Heart left ventricle (tissue), 16 donors: ENCODE data around the gene DOCK1. TPM values are rescaled to one million over a fixed set of nuclear protein-coding genes. Genes with fewer than 3 reads are reported as not detected.
A peak's percentile ranks its signal among the peaks of the same experiment; 100 is the strongest.

Experiments used
- ATAC-seq, 4 donors: fragments of 200-7000 bp; cut with Tn5 transposase; one replicate each; pipeline ENCODE4 v1.9.1; 2020 to 2022; ENCODE audit warnings: moderate library complexity in 4 of 4, mild to moderate bottlenecking in 3 of 4, moderate number of reproducible peaks in 1 of 4
- DNase-seq, 5 donors: peaks; one replicate each; pipeline ENCODE4 v3.0.0-alpha.2; 2020
- H3K27ac ChIP-seq, 12 donors: fragments of 200-600 bp; sonication (generic) in 4 of 12; one replicate each; pipeline versions ENCODE4 v1.5.0 to v1.8.0; 2016 to 2022; ENCODE audit warnings: mild to moderate bottlenecking in 2 of 12
- H3K27me3 ChIP-seq, 9 donors: fragments of 200-600 bp; sonication (generic) in 2 of 9; one replicate each; pipeline versions ENCODE4 v1.5.1 to v1.8.0; 2016 to 2022; ENCODE audit warnings: mild to moderate bottlenecking in 3 of 9
- H3K36me3 ChIP-seq, 9 donors: fragments of 200-600 bp; sonication (generic) in 2 of 9; one replicate each; pipeline versions ENCODE4 v1.5.0 to v1.8.0; 2018 to 2022; ENCODE audit warnings: mild to moderate bottlenecking in 2 of 9
- H3K4me1 ChIP-seq, 12 donors: fragments of 200-600 bp; sonication (generic) in 4 of 12; one replicate each; pipeline versions ENCODE4 v1.5.0 to v1.8.0; 2016 to 2022; ENCODE audit warnings: mild to moderate bottlenecking in 3 of 12
- H3K4me3 ChIP-seq, 12 donors: fragments of 200-600 bp; sonication (generic) in 4 of 12; one replicate each; pipeline versions ENCODE4 v1.5.0 to v1.8.0; 2017 to 2022; ENCODE audit warnings: mild to moderate bottlenecking in 9 of 12, moderate library complexity in 4 of 12
- H3K9me3 ChIP-seq, 12 donors: fragments of 200-600 bp; sonication (generic) in 4 of 12; one replicate each; pipeline versions ENCODE4 v1.5.0 to v1.8.0; 2016 to 2022; ENCODE audit warnings: mild to moderate bottlenecking in 1 of 12
- POLR2A ChIP-seq, 2 donors: fragments of 450-650 bp; IDR thresholded peaks; one replicate each; pipeline ENCODE4 v1.6.1; 2017; ENCODE audit warnings: antibody characterized with exemption in 2 of 2, mild to moderate bottlenecking in 2 of 2, moderate library complexity in 2 of 2
- WGBS, 4 donors: extraction: QIAGEN DNeasy Blood & Tissue Kit in 2 of 4; methylation state at CpG; one replicate each; pipeline versions ENCODE4 v1.1.5 to v1.1.7; 2013 to 2018; 5-methylcytosine and 5-hydroxymethylcytosine counted together
- intact Hi-C, 10 donors: fragments of 100-400 bp; cut with DNase I; formaldehyde crosslinking; loops; one replicate each; pipeline versions ENCODE4 v1.11.1 to v1.14.2; 2022
- polyA plus RNA-seq, 2 donors: library from polyadenylated mRNA; stranded (reverse); fragments of 200-250 nt; gene quantifications; one replicate each; pipeline ENCODE4 v1.2.3, GENCODE V29; 2013
- total RNA-seq, 9 donors: library from RNA; depleted of rRNA in 2 of 9; stranded (reverse); fragments of >200 nt in 2 of 9; fragmentation: NEBNext Ultra II Directional in 3 of 9; extraction: Animal tissue kit (Norgen Biotek cat#: 25700) in 3 of 9; gene quantifications; one replicate each; pipeline versions ENCODE4 v1.1.0 to v1.2.4, GENCODE V29; 2016 to 2023
- TF ChIP-seq, protein P1 (sequence below), 12 donors: fragments of 200-600 bp; sonication (generic) in 4 of 12; IDR thresholded peaks; one replicate each; pipeline versions ENCODE4 v1.5.0 to v1.8.0; 2018 to 2022; ENCODE audit warnings: antibody characterized with exemption in 12 of 12, mild to moderate bottlenecking in 5 of 12
- donor health status: ischemic (EF 13 %, LVEDD 7.1; RV severe dilation, severe dysfunction).
- donor health status: healthy with polysubstance abuse.
- donor health status: DM: no; HTN: yes; CAD: no.
- donor health status: DM: no; HTN: no; CAD: no.
- donor health status: ischemic (EF 25% LVEDD 6.9; RV normal size, moderate dysfunction).
- donor health status: ischemic (EF 25% LVEDD 5.7; RV mildly dilated, moderate dysfunction).
- donor health status: healthy.
- donor health status: DM: yes; HTN: yes; CAD: no.
- donor health status: ischemic (EF 35%, LVEDD 5.7; RV mildly dilated, moderate dysfunction).
- donor health status: nonischemic (EF 11% LVEDD 7.7; RV severe dilation, severe dysfunction).
- donor health status: DM: yes; HTN: yes; CAD: no.
- donor health status: PGD.
- donor health status: ischemic (EF 29% LVEDD 5.4; RV normal size, mild dysfunction).
- donor health status: nonischemic (EF 23%, LVEDD 6.1; RV moderate dilation, normal function).

DOCK1 gene
- total and polyA plus RNA-seq, 11 donors, result 5.0 to 31.6 (median 18.6) TPM

DNA sequence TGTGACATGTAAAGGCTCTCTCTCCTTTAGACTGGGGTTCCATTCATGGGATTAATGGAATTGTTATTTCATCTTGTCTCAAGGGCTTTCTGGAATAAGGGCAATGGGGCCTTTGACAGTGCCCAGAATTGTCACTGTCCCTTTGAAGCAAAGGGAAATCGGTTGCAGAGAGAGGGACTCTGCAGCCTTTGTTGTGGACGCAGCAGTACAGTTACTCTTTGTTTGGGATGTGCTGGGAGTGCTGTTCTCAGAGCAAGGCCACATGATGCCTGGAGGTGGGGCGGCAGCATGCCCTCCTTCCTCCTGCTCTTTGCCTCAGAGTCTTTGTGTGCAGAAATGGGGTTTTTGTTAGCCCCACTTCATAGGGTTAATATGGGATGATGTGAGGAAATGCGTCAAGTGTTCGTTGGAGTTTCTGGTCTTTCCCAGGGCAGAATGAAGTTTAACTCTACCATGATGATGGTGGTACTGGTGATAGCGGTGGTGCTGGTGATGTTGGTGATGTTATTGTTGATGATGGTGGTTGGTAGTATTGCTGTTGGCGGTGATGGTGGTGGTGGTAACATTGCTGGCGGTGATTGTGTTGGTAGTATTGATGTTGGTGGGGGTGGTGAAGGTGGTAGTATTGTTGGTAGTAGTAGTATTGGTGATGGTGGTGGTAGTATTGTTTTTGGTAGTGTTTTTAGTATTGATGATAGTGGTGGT lies 45.3 kb downstream of the DOCK1 start:
- ATAC-seq (no peak), DNase-seq (no peak)
- Histone ChIP-seq H3K27ac (no peak overlapping the region), H3K36me3 (no peaks in the 10 kb centered on the region), H3K4me3 (no peak overlapping the region), H3K4me1 (peaks cover 0 to 10% (median 0%) of the 10 kb centered on the region in 12 donors), H3K9me3 (peaks cover 0 to 10% (median 0%) of the 10 kb centered on the region in 12 donors), H3K27me3 (no peaks in the 10 kb centered on the region)
- intact Hi-C loops, result no loop called here
- no peak for TF ChIP-seq POLR2A (IDR thresholded peaks at IDR 0.05)
- TF ChIP-seq, protein P1, sequence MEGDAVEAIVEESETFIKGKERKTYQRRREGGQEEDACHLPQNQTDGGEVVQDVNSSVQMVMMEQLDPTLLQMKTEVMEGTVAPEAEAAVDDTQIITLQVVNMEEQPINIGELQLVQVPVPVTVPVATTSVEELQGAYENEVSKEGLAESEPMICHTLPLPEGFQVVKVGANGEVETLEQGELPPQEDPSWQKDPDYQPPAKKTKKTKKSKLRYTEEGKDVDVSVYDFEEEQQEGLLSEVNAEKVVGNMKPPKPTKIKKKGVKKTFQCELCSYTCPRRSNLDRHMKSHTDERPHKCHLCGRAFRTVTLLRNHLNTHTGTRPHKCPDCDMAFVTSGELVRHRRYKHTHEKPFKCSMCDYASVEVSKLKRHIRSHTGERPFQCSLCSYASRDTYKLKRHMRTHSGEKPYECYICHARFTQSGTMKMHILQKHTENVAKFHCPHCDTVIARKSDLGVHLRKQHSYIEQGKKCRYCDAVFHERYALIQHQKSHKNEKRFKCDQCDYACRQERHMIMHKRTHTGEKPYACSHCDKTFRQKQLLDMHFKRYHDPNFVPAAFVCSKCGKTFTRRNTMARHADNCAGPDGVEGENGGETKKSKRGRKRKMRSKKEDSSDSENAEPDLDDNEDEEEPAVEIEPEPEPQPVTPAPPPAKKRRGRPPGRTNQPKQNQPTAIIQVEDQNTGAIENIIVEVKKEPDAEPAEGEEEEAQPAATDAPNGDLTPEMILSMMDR (IDR thresholded peaks at IDR 0.05), result no peak
- 94 to 98% (median 96%) methylated on average over 7 to 8 of the region's 8 CpGs for WGBS, 4 donors

DNA sequence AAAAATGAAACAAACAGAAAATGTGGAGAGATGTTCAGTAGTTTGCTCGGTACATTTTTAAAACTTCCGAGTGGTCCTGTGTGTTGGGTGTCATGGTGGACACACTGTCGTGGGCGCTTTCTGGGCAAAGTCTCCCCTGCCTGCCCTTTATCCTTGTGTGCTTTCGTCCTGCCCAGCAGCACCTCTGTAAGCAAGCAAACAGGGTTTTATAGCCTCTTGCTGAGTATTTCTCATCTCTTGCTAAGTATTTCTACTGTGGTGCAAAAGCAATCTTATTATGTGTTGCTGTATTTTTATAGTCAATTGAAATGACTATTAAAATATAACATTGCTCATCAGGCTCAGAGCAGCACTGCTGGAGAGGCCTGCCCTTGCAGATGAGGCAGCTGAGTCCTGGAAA lies 48.7 kb downstream of the DOCK1 start:
- H3K9me3 ChIP-seq, result peaks cover 0 to 10% (median 0%) of the 10 kb centered on the region in 12 donors
- H3K27ac ChIP-seq, result no peak overlapping the region
- no peaks in the 10 kb centered on the region for H3K36me3 ChIP-seq
- intact Hi-C loops, result no loop called here
- peaks cover 0 to 8% (median 0%) of the 10 kb centered on the region in 12 donors for H3K4me1 ChIP-seq
- no peaks in the 10 kb centered on the region for H3K27me3 ChIP-seq
- ATAC-seq (no peak), DNase-seq (no peak)
- no peak overlapping the region for H3K4me3 ChIP-seq
- TF ChIP-seq, protein P1 (IDR thresholded peaks at IDR 0.05), result no peak
- TF ChIP-seq POLR2A (IDR thresholded peaks at IDR 0.05), result no peak
- 93 to 97% (median 96%) methylated on average over 5 of the region's 5 CpGs for WGBS, 4 donors

DNA sequence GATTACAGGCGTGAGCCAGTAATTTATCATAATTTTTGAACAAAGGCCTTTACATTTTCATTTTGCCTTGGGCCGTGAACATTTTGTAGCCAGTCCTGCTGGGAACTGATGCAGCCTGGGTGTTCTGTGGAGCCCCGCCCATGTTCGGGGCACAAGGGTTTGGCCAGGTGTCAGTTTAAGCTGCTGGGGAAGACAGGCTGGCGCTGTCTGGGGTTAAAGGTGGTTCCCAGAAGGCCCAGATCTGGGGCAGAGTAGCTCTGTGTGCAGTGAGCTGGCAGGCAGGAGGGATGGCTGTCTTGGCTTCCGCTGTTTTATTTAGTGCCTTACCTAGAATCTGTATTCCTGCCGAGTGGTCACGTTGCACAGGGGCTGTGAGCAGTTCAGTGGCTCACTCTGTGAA lies 50.2 kb downstream of the DOCK1 start:
- DNase-seq (no peak), ATAC-seq (no peak)
- H3K9me3 ChIP-seq, result peaks cover 0 to 10% (median 0%) of the 10 kb centered on the region in 12 donors
- no peak overlapping the region for H3K4me3 ChIP-seq
- intact Hi-C loops, result no loop called here
- peaks cover 0 to 6% (median 1%) of the 10 kb centered on the region in 12 donors for H3K4me1 ChIP-seq
- no peaks in the 10 kb centered on the region for H3K27me3 ChIP-seq
- WGBS, 4 donors, result 89 to 93% (median 90%) methylated on average over 8 of the region's 8 CpGs
- H3K36me3 ChIP-seq, result no peaks in the 10 kb centered on the region
- TF ChIP-seq, protein P1 (IDR thresholded peaks at IDR 0.05), result no peak
- no peak for TF ChIP-seq POLR2A (IDR thresholded peaks at IDR 0.05)
- no peak overlapping the region for H3K27ac ChIP-seq

DNA sequence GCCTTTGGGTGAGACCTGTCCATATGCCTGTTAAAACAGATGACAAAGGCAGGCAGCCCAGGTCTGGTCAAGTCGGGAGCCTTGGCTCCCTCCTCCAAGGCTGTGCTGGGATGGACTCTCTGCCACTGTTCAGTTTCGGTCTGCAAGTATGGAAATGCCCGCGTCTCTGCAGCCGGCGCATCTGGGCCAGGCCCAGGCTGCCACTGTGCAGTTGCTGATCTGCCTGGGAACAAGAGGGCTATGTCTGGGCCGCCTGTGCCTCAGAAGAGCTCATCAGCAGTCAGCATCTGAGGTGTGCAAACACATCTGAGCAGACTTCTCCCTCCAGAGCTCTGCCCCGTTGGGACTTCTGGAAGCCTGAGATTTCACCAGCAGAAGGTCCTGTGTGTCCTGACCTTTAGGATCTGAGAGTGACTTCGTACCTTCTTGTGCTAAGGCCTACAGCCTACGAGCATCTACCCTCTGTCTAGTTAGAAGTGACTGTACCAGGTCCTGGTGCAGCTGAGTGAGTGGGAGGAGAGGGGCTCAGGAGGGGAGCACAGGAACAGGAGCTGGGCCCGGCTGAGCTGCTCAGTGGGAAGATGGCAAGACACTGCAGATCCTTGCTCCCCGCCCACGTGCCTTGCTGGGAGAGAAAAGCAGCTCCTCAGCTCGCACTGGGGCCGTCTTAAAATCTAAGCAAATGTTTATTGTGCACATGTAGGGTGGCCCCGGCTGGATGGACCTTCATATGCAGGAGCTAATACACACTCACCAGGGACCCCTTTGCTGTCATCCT lies 50.9 kb downstream of the DOCK1 start:
- ATAC-seq, result peak in 3 of 4 donors; percentile 14 to 35 (median 18)
- DNase-seq, result no peak
- 77 to 83% (median 80%) methylated on average over 9 to 16 of the region's 16 CpGs for WGBS, 4 donors
- H3K4me3 ChIP-seq, result no peak overlapping the region
- H3K36me3 ChIP-seq, result no peaks in the 10 kb centered on the region
- intact Hi-C loops, result no loop called here
- H3K27ac ChIP-seq, result no peak overlapping the region
- H3K27me3 ChIP-seq, result no peaks in the 10 kb centered on the region
- no peak for TF ChIP-seq POLR2A (IDR thresholded peaks at IDR 0.05)
- TF ChIP-seq, protein P1 (IDR thresholded peaks at IDR 0.05), result no peak
- H3K4me1 ChIP-seq, result peaks cover 0 to 6% (median 1%) of the 10 kb centered on the region in 12 donors
- peaks cover 0 to 9% (median 0%) of the 10 kb centered on the region in 12 donors for H3K9me3 ChIP-seq
